Astrocyte (in vitro differentiated cells and primary cell): ENCODE data around the gene ANGEL1. TPM values are rescaled to one million over a fixed set of nuclear protein-coding genes. Genes with fewer than 3 reads are reported as not detected.

Experiments used
- DNase-seq: peaks from one replicate; pipeline ENCODE4 v3.0.0-alpha.2; 2010; ENCODE audit warnings: low read depth
- FAIRE-seq: peaks from 2 replicates; lab custom pipeline; 2011; peaks lifted over from hg19 to GRCh38; lab: Jason Lieb, UNC
- H2AFZ ChIP-seq: 2 replicates; pipeline ENCODE4 v1.6.0; 2012; ENCODE audit warnings: low read depth, low read length, inconsistent platforms
- H3K27ac ChIP-seq: 2 replicates; pipeline ENCODE4 v1.5.1; 2011; ENCODE audit warnings: low read depth, low read length, inconsistent platforms
- H3K27me3 ChIP-seq: 2 replicates; pipeline ENCODE4 v1.6.0; 2011; ENCODE audit warnings: low read length, inconsistent platforms; ENCODE audit not compliant: insufficient read depth
- H3K36me3 ChIP-seq: 2 replicates; pipeline ENCODE4 v1.5.1; 2011; ENCODE audit warnings: low read length, inconsistent platforms; ENCODE audit not compliant: insufficient read depth
- H3K4me1 ChIP-seq: 2 replicates; pipeline ENCODE4 v1.5.1; 2011; ENCODE audit warnings: low read length, inconsistent platforms; ENCODE audit not compliant: insufficient read depth
- H3K4me2 ChIP-seq: 2 replicates; pipeline ENCODE4 v1.6.0; 2012; ENCODE audit warnings: low read length, inconsistent platforms
- H3K4me3 ChIP-seq: 2 replicates; pipeline ENCODE4 v1.5.1; 2011; ENCODE audit warnings: low read depth, mild to moderate bottlenecking, low read length, inconsistent platforms; ENCODE audit not compliant: insufficient read depth
- H3K79me2 ChIP-seq: 2 replicates; pipeline ENCODE4 v1.6.0; 2012; ENCODE audit warnings: mild to moderate bottlenecking, low read length, inconsistent platforms; ENCODE audit not compliant: insufficient read depth
- H3K9ac ChIP-seq: 2 replicates; pipeline ENCODE4 v1.6.0; 2012; ENCODE audit warnings: mild to moderate bottlenecking, low read length, inconsistent platforms
- H3K9me3 ChIP-seq: 2 replicates; pipeline ENCODE4 v1.5.1; 2012; ENCODE audit warnings: low read depth, mild to moderate bottlenecking, low read length, inconsistent platforms; ENCODE audit not compliant: insufficient read depth
- H4K20me1 ChIP-seq: 2 replicates; pipeline ENCODE4 v1.6.0; 2012; ENCODE audit warnings: low read length, inconsistent platforms; ENCODE audit not compliant: insufficient read depth
- H3K27ac Mint-ChIP-seq: one replicate; pipeline ENCODE4 v1.8.0; 2021; ENCODE audit warnings: mild to moderate bottlenecking, mixed read lengths; ENCODE audit not compliant: unreplicated experiment
- H3K27me3 Mint-ChIP-seq: one replicate; pipeline ENCODE4 v1.8.0; 2021; ENCODE audit warnings: low read depth, mixed read lengths; ENCODE audit not compliant: unreplicated experiment
- H3K36me3 Mint-ChIP-seq: one replicate; pipeline ENCODE4 v1.8.0; 2021; ENCODE audit warnings: low read depth, mixed read lengths; ENCODE audit not compliant: unreplicated experiment
- H3K4me1 Mint-ChIP-seq: one replicate; pipeline ENCODE4 v1.8.0; 2021; ENCODE audit warnings: low read depth, mixed read lengths; ENCODE audit not compliant: unreplicated experiment
- H3K4me3 Mint-ChIP-seq: one replicate; pipeline ENCODE4 v1.8.0; 2021; ENCODE audit warnings: mild to moderate bottlenecking, moderate library complexity, mixed read lengths; ENCODE audit not compliant: unreplicated experiment
- H3K9me3 Mint-ChIP-seq: one replicate; pipeline ENCODE4 v1.8.0; 2021; ENCODE audit warnings: mild to moderate bottlenecking, mixed read lengths; ENCODE audit not compliant: unreplicated experiment
- EZH2 ChIP-seq: IDR thresholded peaks from 2 replicates; pipeline ENCODE4 v1.6.1; 2012; ENCODE audit warnings: mild to moderate bottlenecking, low read length, inconsistent platforms; ENCODE audit not compliant: insufficient read depth
- total RNA-seq: library from RNA; stranded (reverse); gene quantifications from 2 replicates; pipeline ENCODE4 v1.2.1, GENCODE V29; 2021
- TF ChIP-seq, protein P1 (sequence below): IDR thresholded peaks from 2 replicates; pipeline ENCODE4 v1.5.1; 2011; ENCODE audit warnings: low read depth, mild to moderate bottlenecking, inconsistent platforms, low read length, moderate library complexity; ENCODE audit not compliant: insufficient read depth

ANGEL1 gene
- total RNA-seq, 1 donor from 2014 or later, result 12.7 TPM

DNA sequence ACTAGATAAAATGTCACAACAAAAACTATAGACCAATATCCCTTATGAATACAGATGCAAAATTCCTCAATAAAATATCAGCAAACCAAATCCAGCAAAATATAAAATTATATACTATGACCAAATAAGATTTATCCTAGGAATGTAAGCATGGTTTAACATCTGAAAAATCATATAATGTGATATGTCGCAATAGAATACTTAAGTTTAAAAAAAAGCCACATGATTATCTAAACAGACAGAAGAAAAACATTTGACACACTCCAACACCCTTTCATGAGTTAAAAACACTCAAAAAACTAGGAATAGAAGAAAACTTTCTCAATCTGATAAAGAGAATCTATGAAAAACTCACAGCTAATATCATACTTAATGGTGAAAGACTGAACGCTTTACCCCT is 20.3 kb downstream of the ANGEL1 start:
- Mint-ChIP-seq H3K36me3 (peaks cover 31% of the 10 kb centered on the region), H3K27ac (no peak overlapping the region), H3K4me3 (no peak overlapping the region), H3K9me3 (peaks cover 7% of the 10 kb centered on the region), H3K4me1 (no peaks in the 10 kb centered on the region), H3K27me3 (no peaks in the 10 kb centered on the region)
- H3K4me3 ChIP-seq, result no peak overlapping the region
- H3K4me1 ChIP-seq, result no peaks in the 10 kb centered on the region
- no peaks in the 10 kb centered on the region for H3K27me3 ChIP-seq
- FAIRE-seq (no peak), DNase-seq (no peak)
- no peaks in the 10 kb centered on the region for H4K20me1 ChIP-seq
- no peak overlapping the region for H2AFZ ChIP-seq
- H3K9me3 ChIP-seq, result no peaks in the 10 kb centered on the region
- H3K9ac ChIP-seq, result no peak overlapping the region
- H3K27ac ChIP-seq, result no peak overlapping the region
- H3K4me2 ChIP-seq, result no peak overlapping the region
- peaks cover 6% of the 10 kb centered on the region for H3K36me3 ChIP-seq
- H3K79me2 ChIP-seq, result no peaks in the 10 kb centered on the region
- TF ChIP-seq, protein P1, sequence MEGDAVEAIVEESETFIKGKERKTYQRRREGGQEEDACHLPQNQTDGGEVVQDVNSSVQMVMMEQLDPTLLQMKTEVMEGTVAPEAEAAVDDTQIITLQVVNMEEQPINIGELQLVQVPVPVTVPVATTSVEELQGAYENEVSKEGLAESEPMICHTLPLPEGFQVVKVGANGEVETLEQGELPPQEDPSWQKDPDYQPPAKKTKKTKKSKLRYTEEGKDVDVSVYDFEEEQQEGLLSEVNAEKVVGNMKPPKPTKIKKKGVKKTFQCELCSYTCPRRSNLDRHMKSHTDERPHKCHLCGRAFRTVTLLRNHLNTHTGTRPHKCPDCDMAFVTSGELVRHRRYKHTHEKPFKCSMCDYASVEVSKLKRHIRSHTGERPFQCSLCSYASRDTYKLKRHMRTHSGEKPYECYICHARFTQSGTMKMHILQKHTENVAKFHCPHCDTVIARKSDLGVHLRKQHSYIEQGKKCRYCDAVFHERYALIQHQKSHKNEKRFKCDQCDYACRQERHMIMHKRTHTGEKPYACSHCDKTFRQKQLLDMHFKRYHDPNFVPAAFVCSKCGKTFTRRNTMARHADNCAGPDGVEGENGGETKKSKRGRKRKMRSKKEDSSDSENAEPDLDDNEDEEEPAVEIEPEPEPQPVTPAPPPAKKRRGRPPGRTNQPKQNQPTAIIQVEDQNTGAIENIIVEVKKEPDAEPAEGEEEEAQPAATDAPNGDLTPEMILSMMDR, result no peak
- TF ChIP-seq EZH2, result no peak

GRCh38 chr14:76786601-76787000 is 26.1 kb downstream of the ANGEL1 start:
- H3K4me3 Mint-ChIP-seq, result no peak overlapping the region
- TF ChIP-seq EZH2, result no peak
- TF ChIP-seq, protein P1, result no peak
- Histone ChIP-seq H3K4me2 (no peak overlapping the region), H2AFZ (no peak overlapping the region), H3K4me1 (peaks cover 7% of the 10 kb centered on the region), H3K9ac (no peak overlapping the region), H4K20me1 (peaks cover 5% of the 10 kb centered on the region), H3K4me3 (no peak overlapping the region), H3K79me2 (no peaks in the 10 kb centered on the region), H3K27ac (no peak overlapping the region), H3K9me3 (no peaks in the 10 kb centered on the region), H3K36me3 (peaks cover 12% of the 10 kb centered on the region), H3K27me3 (no peaks in the 10 kb centered on the region)
- FAIRE-seq, result no peak
- peaks cover 24% of the 10 kb centered on the region for H3K36me3 Mint-ChIP-seq
- no peak for DNase-seq
- H3K9me3 Mint-ChIP-seq, result no peaks in the 10 kb centered on the region
- no peaks in the 10 kb centered on the region for H3K27me3 Mint-ChIP-seq
- H3K27ac Mint-ChIP-seq, result no peak overlapping the region
- H3K4me1 Mint-ChIP-seq, result peaks cover 11% of the 10 kb centered on the region

DNA sequence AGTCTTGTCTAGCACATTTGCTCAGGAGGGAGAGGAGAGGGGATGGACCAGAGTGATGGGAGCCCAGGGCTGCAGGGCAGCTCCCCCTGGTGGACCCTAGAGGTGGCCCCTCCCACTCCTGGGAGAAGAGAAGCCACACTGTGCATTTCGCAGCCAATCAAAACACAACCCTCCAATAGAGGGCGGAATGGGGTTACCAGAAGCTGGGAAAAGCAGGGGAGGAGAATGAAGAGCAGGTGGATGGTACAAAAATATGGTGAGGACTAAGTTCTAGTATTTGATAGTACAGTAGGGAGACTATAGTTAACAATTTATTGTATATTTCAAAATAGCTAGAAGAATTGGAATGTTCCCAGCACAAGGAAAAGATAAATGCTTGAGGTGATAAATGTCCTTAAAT is 27.8 kb downstream of the ANGEL1 start:
- no peak for FAIRE-seq
- TF ChIP-seq EZH2, result no peak
- TF ChIP-seq, protein P1, result peak; percentile 76
- Histone ChIP-seq H4K20me1 (peaks cover 5% of the 10 kb centered on the region), H3K4me2 (no peak overlapping the region), H3K9me3 (no peaks in the 10 kb centered on the region), H3K9ac (no peak overlapping the region), H3K27ac (no peak overlapping the region), H3K4me3 (no peak overlapping the region), H2AFZ (no peak overlapping the region), H3K79me2 (no peaks in the 10 kb centered on the region), H3K27me3 (no peaks in the 10 kb centered on the region), H3K36me3 (peaks cover 6% of the 10 kb centered on the region), H3K4me1 (peaks cover 14% of the 10 kb centered on the region)
- Mint-ChIP-seq H3K9me3 (no peaks in the 10 kb centered on the region), H3K36me3 (peaks cover 14% of the 10 kb centered on the region), H3K27me3 (peaks cover 4% of the 10 kb centered on the region), H3K27ac (no peak overlapping the region), H3K4me1 (peaks cover 20% of the 10 kb centered on the region), H3K4me3 (no peak overlapping the region)
- peak; percentile 56 for DNase-seq
